ENCODE results near the gene DACT1.

GRCh38 chr14:58605465-58605864 is 32.3 kb upstream of the DACT1 start:
- no peak for TF ChIP-seq EZH2 (IDR thresholded peaks at IDR 0.05; ENCODE audit: insufficient read depth, poor library complexity, severe bottlenecking)
- TF ChIP-seq EZH2phosphoT487 (IDR thresholded peaks at IDR 0.05; ENCODE audit: insufficient read depth, low read depth) = no peak
